Fibroblast of lung (primary cell): Measurements from ENCODE around the gene GID8. TPM values are rescaled to one million over a fixed set of nuclear protein-coding genes. Genes with fewer than 3 reads are reported as not detected.

ENCODE experiments used
- DNase-seq, 2 donors: peaks; one replicate each; pipeline versions ENCODE4 v3.0.0 to v3.0.0-alpha.2; 2010; ENCODE audit warnings: low read depth in 2 of 2
- H2AFZ ChIP-seq: 2 replicates; pipeline ENCODE4 v1.5.1; 2012; ENCODE audit warnings: low read length, control low read depth, inconsistent platforms
- H3K27ac ChIP-seq: 2 replicates; pipeline ENCODE4 v1.5.1; 2011; ENCODE audit warnings: low read length, control low read depth; ENCODE audit not compliant: insufficient read depth
- H3K27me3 ChIP-seq: 2 replicates; pipeline ENCODE4 v1.5.1; 2011; ENCODE audit warnings: mild to moderate bottlenecking, low read length; ENCODE audit not compliant: control insufficient read depth, insufficient read depth
- H3K36me3 ChIP-seq: 2 replicates; pipeline ENCODE4 v1.5.1; 2011; ENCODE audit warnings: low read length; ENCODE audit not compliant: control insufficient read depth, insufficient read depth
- H3K4me1 ChIP-seq: 2 replicates; pipeline ENCODE4 v1.5.1; 2011; ENCODE audit warnings: low read length; ENCODE audit not compliant: control insufficient read depth, insufficient read depth; ENCODE audit errors: extremely low read depth
- H3K4me2 ChIP-seq: 2 replicates; pipeline ENCODE4 v1.5.1; 2011; ENCODE audit warnings: low read length, control low read depth; ENCODE audit not compliant: insufficient read depth; ENCODE audit errors: extremely low read depth
- H3K4me3 ChIP-seq, 4 experiments: fragments of 200-600 bp in 1 of 4; sonication (generic) in 1 of 4; replicated peaks in 1 of 4; 2 replicates each; pipeline ENCODE4 v1.5.1; 2011 to 2016; ENCODE audit warnings: low read length in 4 of 4, low read depth in 3 of 4, mild to moderate bottlenecking in 3 of 4, control low read depth in 2 of 4, inconsistent platforms in 1 of 4, mixed read lengths in 1 of 4; ENCODE audit not compliant: insufficient read depth in 1 of 4; ENCODE audit errors: control extremely low read depth in 1 of 4
- H3K79me2 ChIP-seq: 2 replicates; pipeline ENCODE4 v1.5.1; 2012; ENCODE audit warnings: mild to moderate bottlenecking, low read length, inconsistent platforms; ENCODE audit not compliant: control insufficient read depth, insufficient read depth
- H3K9ac ChIP-seq: 2 replicates; pipeline ENCODE4 v1.5.1; 2011; ENCODE audit warnings: mild to moderate bottlenecking, low read length, control low read depth; ENCODE audit not compliant: insufficient read depth
- H3K9me3 ChIP-seq: 2 replicates; pipeline ENCODE4 v1.5.1; 2012; ENCODE audit warnings: low read depth, low read length; ENCODE audit not compliant: control insufficient read depth, insufficient read depth
- H4K20me1 ChIP-seq: 2 replicates; pipeline ENCODE4 v1.5.1; 2011; ENCODE audit warnings: low read length; ENCODE audit not compliant: control insufficient read depth, insufficient read depth; ENCODE audit errors: extremely low read depth
- EZH2 ChIP-seq: IDR thresholded peaks from 2 replicates; pipeline ENCODE4 v1.5.1; 2012; ENCODE audit warnings: low read length, control low read depth, mild to moderate bottlenecking; ENCODE audit errors: missing control alignments
- polyA plus RNA-seq, 2 donors: library from polyadenylated mRNA; depleted of rRNA in 1 of 2; stranded (reverse) in 1 of 2; unstranded in 1 of 2; fragments of >200 nt; gene quantifications; 2 replicates each; pipeline ENCODE4 v1.2.1, GENCODE V29; 2011 to 2012; ENCODE audit warnings: missing spikeins in 1 of 2
- total RNA-seq: library from RNA; depleted of rRNA; stranded (reverse); fragments of >200 nt; gene quantifications from 2 replicates; pipeline ENCODE4 v1.2.1, GENCODE V29; 2014
- TF ChIP-seq, protein P1 (sequence below), 2 donors: IDR thresholded peaks in 1 of 2; conservative IDR thresholded peaks in 1 of 2; 1 replicate in 1 of 2; 2 replicates in 1 of 2; pipeline ENCODE4 v1.5.1; 2011 to 2012; ENCODE audit warnings: low read length in 2 of 2, control low read depth in 1 of 2, inconsistent platforms in 1 of 2, low read depth in 1 of 2, mild to moderate bottlenecking in 1 of 2

The GID8 gene
- total and polyA plus RNA-seq, 2 donors (not counting 1 experiment from before 2014, with no cell fraction given): 23.0 to 33.9 TPM

DNA sequence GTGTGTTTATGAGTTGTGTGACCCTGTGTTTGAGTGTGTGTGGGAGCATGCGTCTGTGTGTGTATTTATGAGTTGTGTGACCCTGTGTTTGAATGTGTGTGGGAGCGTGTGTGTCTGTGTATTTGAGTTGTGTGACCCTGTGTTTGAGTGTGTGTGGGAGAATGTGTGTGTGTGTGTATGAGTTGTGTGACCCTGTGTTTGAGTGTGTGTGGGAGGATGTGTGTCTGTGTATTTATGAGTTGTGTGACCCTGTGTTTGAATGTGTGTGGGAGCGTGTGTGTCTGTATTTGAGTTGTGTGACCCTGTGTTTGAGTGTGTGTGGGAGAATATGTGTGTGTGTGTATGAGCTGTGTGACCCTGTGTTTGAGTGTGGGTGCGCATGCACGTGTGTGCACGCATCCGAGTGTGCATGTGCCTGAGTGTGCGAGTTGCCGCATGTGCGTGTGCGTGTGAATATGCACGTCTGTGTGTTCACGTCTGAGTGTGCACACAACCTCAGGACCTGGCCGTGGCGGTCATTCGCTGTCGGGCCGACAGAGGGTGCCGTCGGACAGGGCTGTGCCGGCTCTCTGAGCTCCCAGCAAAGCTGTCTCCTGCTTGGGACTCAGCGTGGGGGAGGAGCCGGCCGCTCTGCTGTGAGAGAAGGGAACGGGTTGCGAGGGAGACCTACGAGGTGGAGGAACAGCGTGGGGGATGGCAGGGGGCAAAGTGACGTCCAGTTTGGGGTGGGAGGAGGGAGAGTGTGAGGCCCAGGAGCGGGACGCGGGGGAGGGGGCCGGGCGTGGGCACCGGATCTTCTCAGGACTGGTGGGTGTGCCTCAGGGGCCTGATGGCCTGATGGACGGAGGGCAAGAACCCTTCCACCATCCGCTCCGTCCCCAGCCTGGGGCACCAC lies 34.2 kb downstream of the GID8 start:
- Histone ChIP-seq H2AFZ (peak overlapping the region; percentile 37), H3K27me3 (peaks cover 17% of the 10 kb centered on the region)
- DNase-seq: peak; percentile 65 to 73

DNA sequence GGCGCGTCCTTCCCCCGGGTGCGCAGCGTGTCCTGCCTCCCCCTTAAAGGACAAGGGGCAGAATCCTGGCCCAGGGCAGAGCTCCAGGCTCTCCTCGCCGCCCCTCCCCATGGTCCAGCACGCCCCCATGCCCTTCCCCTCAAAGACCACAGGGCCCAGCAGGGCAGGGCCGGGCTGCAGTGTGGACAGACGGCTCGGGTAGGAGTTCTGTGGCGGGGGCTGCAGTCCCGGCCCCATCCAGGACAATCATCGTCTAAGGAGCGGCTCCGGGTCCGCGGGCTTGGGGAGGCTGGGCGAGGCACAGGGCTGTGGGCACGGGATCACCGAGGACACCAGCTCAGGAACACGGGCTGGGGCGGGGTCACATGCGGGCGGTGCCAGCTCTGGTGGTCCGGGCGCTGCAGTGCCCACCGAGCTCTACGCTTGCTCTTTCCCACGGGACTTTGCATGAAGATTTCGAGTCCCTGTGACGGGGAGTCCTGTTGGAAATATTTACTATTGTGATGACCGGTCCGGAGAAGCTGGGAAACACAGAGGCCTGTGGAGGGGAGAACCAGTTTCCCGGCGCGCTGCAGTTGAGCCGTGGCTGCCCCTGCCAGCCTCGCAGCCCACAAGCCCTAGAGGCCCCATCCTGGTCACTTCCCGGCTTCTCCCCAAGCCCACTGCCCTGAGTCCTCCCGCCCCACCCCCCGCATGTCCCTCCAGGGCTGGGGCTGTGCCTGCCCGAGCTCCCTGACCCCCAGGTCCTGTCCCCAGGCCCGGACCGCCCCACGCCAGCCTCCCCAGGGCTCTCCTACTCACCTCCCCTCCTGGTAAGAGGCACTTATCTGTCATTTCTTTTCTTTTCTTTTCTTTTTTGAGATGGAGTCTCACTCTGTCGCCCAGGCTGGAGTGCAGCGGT lies 35.1 kb downstream of the GID8 start:
- peaks cover 22% of the 10 kb centered on the region for H3K27me3 ChIP-seq
- no peak overlapping the region for H3K27ac ChIP-seq
- TF ChIP-seq, protein P1, sequence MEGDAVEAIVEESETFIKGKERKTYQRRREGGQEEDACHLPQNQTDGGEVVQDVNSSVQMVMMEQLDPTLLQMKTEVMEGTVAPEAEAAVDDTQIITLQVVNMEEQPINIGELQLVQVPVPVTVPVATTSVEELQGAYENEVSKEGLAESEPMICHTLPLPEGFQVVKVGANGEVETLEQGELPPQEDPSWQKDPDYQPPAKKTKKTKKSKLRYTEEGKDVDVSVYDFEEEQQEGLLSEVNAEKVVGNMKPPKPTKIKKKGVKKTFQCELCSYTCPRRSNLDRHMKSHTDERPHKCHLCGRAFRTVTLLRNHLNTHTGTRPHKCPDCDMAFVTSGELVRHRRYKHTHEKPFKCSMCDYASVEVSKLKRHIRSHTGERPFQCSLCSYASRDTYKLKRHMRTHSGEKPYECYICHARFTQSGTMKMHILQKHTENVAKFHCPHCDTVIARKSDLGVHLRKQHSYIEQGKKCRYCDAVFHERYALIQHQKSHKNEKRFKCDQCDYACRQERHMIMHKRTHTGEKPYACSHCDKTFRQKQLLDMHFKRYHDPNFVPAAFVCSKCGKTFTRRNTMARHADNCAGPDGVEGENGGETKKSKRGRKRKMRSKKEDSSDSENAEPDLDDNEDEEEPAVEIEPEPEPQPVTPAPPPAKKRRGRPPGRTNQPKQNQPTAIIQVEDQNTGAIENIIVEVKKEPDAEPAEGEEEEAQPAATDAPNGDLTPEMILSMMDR (conservative IDR thresholded peaks at IDR 0.05 in 1 of 2, IDR thresholded peaks at IDR 0.05 in 1 of 2; ENCODE audit: low read depth in 1 of 2, low read length in 2 of 2): no peak
- TF ChIP-seq EZH2: peak; percentile 63
- no peaks in the 10 kb centered on the region for H4K20me1 ChIP-seq
- peak overlapping the region in 1 of 4 experiments; percentile 34 for H3K4me3 ChIP-seq
- H3K9me3 ChIP-seq: no peaks in the 10 kb centered on the region
- H3K36me3 ChIP-seq: no peaks in the 10 kb centered on the region
- H2AFZ ChIP-seq: no peak overlapping the region
- H3K79me2 ChIP-seq: no peaks in the 10 kb centered on the region
- H3K9ac ChIP-seq: no peak overlapping the region
- DNase-seq: no peak
- no peak overlapping the region for H3K4me2 ChIP-seq
- H3K4me1 ChIP-seq: no peaks in the 10 kb centered on the region

More for the DNA sequence above, 34.2 kb downstream of the GID8 start:
- peak overlapping the region; percentile 32 for H3K4me2 ChIP-seq
- TF ChIP-seq, protein P1 (conservative IDR thresholded peaks at IDR 0.05 in 1 of 2, IDR thresholded peaks at IDR 0.05 in 1 of 2; ENCODE audit: low read depth in 1 of 2, low read length in 2 of 2): peak; percentile 71 to 85
- no peak for TF ChIP-seq EZH2
- H3K4me1 ChIP-seq: no peaks in the 10 kb centered on the region
- no peaks in the 10 kb centered on the region for H3K9me3 ChIP-seq
- peak overlapping the region in 1 of 4 experiments; percentile 34 for H3K4me3 ChIP-seq
- no peak overlapping the region for H3K9ac ChIP-seq
- no peak overlapping the region for H3K27ac ChIP-seq
- H3K36me3 ChIP-seq: no peaks in the 10 kb centered on the region
- no peaks in the 10 kb centered on the region for H4K20me1 ChIP-seq
- no peaks in the 10 kb centered on the region for H3K79me2 ChIP-seq

DNA sequence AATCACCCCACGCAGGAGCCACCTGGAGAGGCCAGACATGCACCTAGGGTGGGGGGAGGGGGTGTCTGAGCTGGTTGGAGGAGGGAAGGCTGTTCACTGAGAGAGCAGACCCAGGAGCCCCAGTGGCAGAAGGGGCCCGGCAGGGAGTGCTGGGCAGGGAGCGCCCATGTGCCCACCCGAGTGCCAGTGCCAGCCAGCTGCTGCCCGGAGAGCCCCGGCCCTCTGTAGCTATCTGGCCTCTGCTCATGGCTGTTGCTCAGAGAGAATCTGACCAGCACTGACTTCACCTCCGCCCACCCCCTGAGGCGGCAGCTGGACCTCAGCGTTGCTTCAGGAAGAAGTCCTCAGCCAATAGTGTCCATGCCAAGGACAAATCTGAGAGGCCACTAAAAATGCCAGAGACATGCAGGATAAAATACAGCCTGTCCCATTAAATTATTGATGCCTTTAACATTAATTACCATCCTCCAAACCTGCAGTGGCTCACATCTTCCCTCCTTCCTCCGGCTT lies 37.4 kb downstream of the GID8 start:
- no peak for TF ChIP-seq EZH2
- TF ChIP-seq, protein P1 (conservative IDR thresholded peaks at IDR 0.05 in 1 of 2, IDR thresholded peaks at IDR 0.05 in 1 of 2; ENCODE audit: low read depth in 1 of 2, low read length in 2 of 2): no peak
- no peak overlapping the region for H2AFZ ChIP-seq
- peaks cover 34% of the 10 kb centered on the region for H3K27me3 ChIP-seq

More for the DNA sequence above, 37.4 kb downstream of the GID8 start:
- H3K36me3 ChIP-seq: no peaks in the 10 kb centered on the region
- H4K20me1 ChIP-seq: no peaks in the 10 kb centered on the region
- no peak overlapping the region for H3K4me2 ChIP-seq
- no peaks in the 10 kb centered on the region for H3K79me2 ChIP-seq
- H3K4me1 ChIP-seq: no peaks in the 10 kb centered on the region
- no peaks in the 10 kb centered on the region for H3K9me3 ChIP-seq
- no peak overlapping the region for H3K27ac ChIP-seq
- H3K4me3 ChIP-seq: no peak overlapping the region
- H3K9ac ChIP-seq: no peak overlapping the region
- no peak for DNase-seq
